SKM-1 treated with dmso at 0.1 percent for 144 hours (cell line): ENCODE results near the gene NF2.

Source experiments
- DNase-seq: peaks from one replicate; lab custom pipeline; 2025; ENCODE audit not compliant: unreplicated experiment; lab: John Stamatoyannopoulos, UW

Gene NF2

GRCh38 chr22:29740216-29740615 is 136.8 kb downstream of the NF2 start:
- no peak for DNase-seq

- DNase-seq = no peak
Measured at GRCh38 chr22:29741926-29742325, 138.5 kb downstream of the NF2 start.

- DNase-seq = no peak
Measured at GRCh38 chr22:29742326-29742725, 138.9 kb downstream of the NF2 start.

GRCh38 chr22:29744902-29745301 is 141.5 kb downstream of the NF2 start:
- no peak for DNase-seq

GRCh38 chr22:29747832-29748231 is 144.4 kb downstream of the NF2 start:
- DNase-seq = no peak
